Left hindlimb (tissue), 1 donor: ENCODE data around the gene USP22.

Source experiments
- DNase-seq: peaks from one replicate; pipeline ENCODE4 v3.0.0-alpha.2; 2018

The USP22 gene

GRCh38 chr17:21046216-21046615 is 3.4 kb upstream of the USP22 start:
- DNase-seq: no peak

- DNase-seq: no peak
Measured at GRCh38 chr17:21044971-21045370, 2.2 kb upstream of the USP22 start.

- peak; percentile 99 for DNase-seq
Measured at GRCh38 chr17:21043296-21044232, 753 bp upstream of the USP22 start.

- DNase-seq: peak; percentile 92
Measured at GRCh38 chr17:21041741-21042457, 912 bp downstream of the USP22 start.

GRCh38 chr17:21039839-21040575 is 2.8 kb downstream of the USP22 start:
- DNase-seq: no peak

- DNase-seq: no peak
Measured at GRCh38 chr17:21037117-21037803, 5.6 kb downstream of the USP22 start.

GRCh38 chr17:21036361-21036881 is 6.4 kb downstream of the USP22 start:
- no peak for DNase-seq

GRCh38 chr17:21035406-21035805 is 7.4 kb downstream of the USP22 start:
- DNase-seq: no peak

- no peak for DNase-seq
Measured at GRCh38 chr17:21034340-21035235, 8.2 kb downstream of the USP22 start.

GRCh38 chr17:21033350-21033749 is 9.5 kb downstream of the USP22 start:
- no peak for DNase-seq

GRCh38 chr17:21031756-21032396 is 10.9 kb downstream of the USP22 start:
- no peak for DNase-seq

GRCh38 chr17:21030375-21030774 is 12.4 kb downstream of the USP22 start:
- DNase-seq: no peak

- no peak for DNase-seq
Measured at GRCh38 chr17:21029515-21029914, 13.3 kb downstream of the USP22 start.

- no peak for DNase-seq
Measured at GRCh38 chr17:21029036-21029435, 13.8 kb downstream of the USP22 start.

GRCh38 chr17:21028192-21028591 is 14.6 kb downstream of the USP22 start:
- no peak for DNase-seq

GRCh38 chr17:21027031-21027430 is 15.8 kb downstream of the USP22 start:
- no peak for DNase-seq

GRCh38 chr17:21025451-21025850 is 17.4 kb downstream of the USP22 start:
- no peak for DNase-seq

GRCh38 chr17:21024024-21024423 is 18.8 kb downstream of the USP22 start:
- no peak for DNase-seq

GRCh38 chr17:21021208-21021803 is 21.5 kb downstream of the USP22 start:
- peak; percentile 20 for DNase-seq

GRCh38 chr17:21020622-21021021 is 22.2 kb downstream of the USP22 start:
- peak; percentile 20 for DNase-seq
